A549 (cell line): Measurements from ENCODE around the gene OR1B1. TPM values are rescaled to one million over a fixed set of nuclear protein-coding genes. Genes with fewer than 3 reads are reported as not detected.
A peak's percentile ranks its signal among the peaks of the same experiment; 100 is the strongest.

Experiments
- ATAC-seq, 2 experiments: fragments of 200-7000 bp in 1 of 2; fragments of >200 bp in 1 of 2; cut with Nextera tagmentation in 1 of 2; cut with Tn5 transposase in 1 of 2; 3 replicates each; pipeline versions ENCODE4 v1.8.0 to v1.9.1; 2018 to 2020; ENCODE audit warnings: mild to moderate bottlenecking in 1 of 2, moderate library complexity in 1 of 2
- CTCF ChIA-PET: fragments of 300-600 bp; sonication (Branson Sonifier 250); formaldehyde crosslinking; extraction: SDS; loops from one replicate; lab custom pipeline; 2021; ENCODE audit warnings: antibody characterized with exemption, inconsistent platforms; lab: Yijun Ruan, JAX
- POLR2A ChIA-PET: fragments of 350-600 bp; formaldehyde crosslinking; extraction: SDS; loops from one replicate; lab custom pipeline; 2021; ENCODE audit warnings: antibody characterized with exemption, inconsistent platforms; lab: Yijun Ruan, JAX
- DNase-seq, 2 experiments: peaks; one replicate each; pipeline versions ENCODE4 v3.0.0 to v3.0.0-alpha.2; 2011 to 2016; ENCODE audit warnings: low read depth in 1 of 2, low spot score in 1 of 2
- FAIRE-seq: peaks from 2 replicates; lab custom pipeline; 2011; peaks lifted over from hg19 to GRCh38; lab: Jason Lieb, UNC
- H3K27ac ChIP-seq, 2 experiments: fragments of >200 bp; sonication (Bioruptor Twin); formaldehyde crosslinking; 3 replicates each; pipeline ENCODE4 v1.5.1; 2016 to 2017
- H3K4me1 ChIP-seq: fragments of >200 bp; sonication (Bioruptor Twin); formaldehyde crosslinking; 3 replicates; pipeline ENCODE4 v1.6.1; 2016
- H3K4me2 ChIP-seq: fragments of >200 bp; sonication (Bioruptor Twin); formaldehyde crosslinking; 3 replicates; pipeline ENCODE4 v1.6.1; 2016
- H3K4me3 ChIP-seq: fragments of >200 bp; sonication (Bioruptor Twin); formaldehyde crosslinking; 3 replicates; pipeline ENCODE4 v1.5.1; 2016
- H3K9me3 ChIP-seq: fragments of >200 bp; sonication (Bioruptor Twin); formaldehyde crosslinking; 3 replicates; pipeline ENCODE4 v1.6.1; 2016
- E2F6 ChIP-seq: IDR thresholded peaks from 2 replicates; pipeline ENCODE4 v1.6.1; 2012; ENCODE audit warnings: low read depth, borderline replicate concordance
- EP300 ChIP-seq, 2 experiments: fragments of >200 bp; sonication (Bioruptor Twin); formaldehyde crosslinking; IDR thresholded peaks; 2 replicates in 1 of 2; 3 replicates in 1 of 2; pipeline ENCODE4 v1.6.1; 2016 to 2017
- FOSB ChIP-seq: fragments of 250-450 bp; sonication (Bioruptor Pico); IDR thresholded peaks from 2 replicates; pipeline ENCODE4 v1.5.0; 2020; ENCODE audit warnings: mild to moderate bottlenecking, moderate library complexity
- HDAC2 ChIP-seq: fragments of 200-600 bp; sonication (generic); IDR thresholded peaks from 2 replicates; pipeline ENCODE4 v1.6.1; 2016
- JUN ChIP-seq, 2 experiments: fragments of >200 bp; sonication (Bioruptor Twin); formaldehyde crosslinking; IDR thresholded peaks; 2 replicates in 1 of 2; 3 replicates in 1 of 2; pipeline ENCODE4 v1.6.1; 2016 to 2017
- JUNB ChIP-seq: fragments of >200 bp; sonication (Bioruptor Twin); formaldehyde crosslinking; IDR thresholded peaks from 2 replicates; pipeline ENCODE4 v1.6.1; 2016
- KDM1A ChIP-seq: fragments of 200-600 bp; sonication (generic); IDR thresholded peaks from 2 replicates; pipeline ENCODE4 v1.6.1; 2016; ENCODE audit warnings: low read depth, mild to moderate bottlenecking
- MYC ChIP-seq: IDR thresholded peaks from 2 replicates; pipeline ENCODE4 v1.6.1; 2012; ENCODE audit warnings: mild to moderate bottlenecking, inconsistent platforms, low read length, improper control_type of control experiment, borderline replicate concordance
- POLR2AphosphoS2 ChIP-seq: conservative IDR thresholded peaks from 2 replicates; pipeline ENCODE4 v1.6.1; 2012; ENCODE audit warnings: low read length, improper control_type of control experiment, inconsistent platforms
- RNF2 ChIP-seq: fragments of 200-600 bp; sonication (generic); IDR thresholded peaks from 2 replicates; pipeline ENCODE4 v1.6.1; 2016; ENCODE audit warnings: low read depth, mild to moderate bottlenecking, antibody characterized with exemption, moderate library complexity, borderline replicate concordance
- SREBF2 ChIP-seq: fragments of 450-650 bp; IDR thresholded peaks from 2 replicates; pipeline ENCODE4 v1.6.1; 2014; ENCODE audit warnings: mild to moderate bottlenecking, moderate library complexity
- ZC3H11A ChIP-seq: fragments of 450-650 bp; IDR thresholded peaks from 2 replicates; pipeline ENCODE4 v1.6.1; 2014; ENCODE audit warnings: antibody characterized with exemption, mild to moderate bottlenecking
- WGBS: methylation state at CpG from one replicate; pipeline ENCODE4 v1.1.6; 2017; ENCODE audit errors: missing lambda C conversion rate; 5-methylcytosine and 5-hydroxymethylcytosine counted together
- polyA plus RNA-seq, 4 experiments: library from polyadenylated mRNA; depleted of rRNA in 3 of 4; stranded (reverse); fragments of >200 nt; fragmentation: RNase III in 1 of 4; extraction: RNeasy Plus Mini Kit Qiagen cat#74134 plus additional on column Dnase treatment in 1 of 4; gene quantifications; 2 replicates in 3 of 4; 3 replicates in 1 of 4; pipeline ENCODE4 v1.2.3, GENCODE V29; 2011 to 2017
- TF ChIP-seq, protein P1 (sequence below): fragments of >200 bp; sonication (Bioruptor Twin); formaldehyde crosslinking; IDR thresholded peaks from 3 replicates; pipeline ENCODE4 v1.6.1; 2016

OR1B1 gene
- polyA plus RNA-seq, 2 of the 4 experiments (the other 2 are of a cell fraction): not detected

- peak overlapping the region; percentile 63 to 75 for H3K27ac ChIP-seq
- peak overlapping the region; percentile 54 for H3K4me2 ChIP-seq
- TF ChIP-seq JUN (IDR thresholded peaks at IDR 0.05) (no peak), EP300 (IDR thresholded peaks at IDR 0.05) (no peak), E2F6 (no peak), KDM1A (no peak), ZC3H11A (no peak), FOSB (no peak), MYC (no peak), HDAC2 (no peak), RNF2 (no peak), SREBF2 (no peak), JUNB (no peak), POLR2AphosphoS2 (no peak)
- TF ChIP-seq, protein P1, sequence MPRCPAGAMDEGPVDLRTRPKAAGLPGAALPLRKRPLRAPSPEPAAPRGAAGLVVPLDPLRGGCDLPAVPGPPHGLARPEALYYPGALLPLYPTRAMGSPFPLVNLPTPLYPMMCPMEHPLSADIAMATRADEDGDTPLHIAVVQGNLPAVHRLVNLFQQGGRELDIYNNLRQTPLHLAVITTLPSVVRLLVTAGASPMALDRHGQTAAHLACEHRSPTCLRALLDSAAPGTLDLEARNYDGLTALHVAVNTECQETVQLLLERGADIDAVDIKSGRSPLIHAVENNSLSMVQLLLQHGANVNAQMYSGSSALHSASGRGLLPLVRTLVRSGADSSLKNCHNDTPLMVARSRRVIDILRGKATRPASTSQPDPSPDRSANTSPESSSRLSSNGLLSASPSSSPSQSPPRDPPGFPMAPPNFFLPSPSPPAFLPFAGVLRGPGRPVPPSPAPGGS: no peak
- FAIRE-seq: no peak
- ATAC-seq: peak in 1 of 2 experiments; percentile 27; a peak in 1 of 6 replicates
- 75% methylated on average over 5 of the region's 5 CpGs for WGBS
- H3K9me3 ChIP-seq: no peaks in the 10 kb centered on the region
- POLR2A ChIA-PET: no interaction called here
- H3K4me3 ChIP-seq: no peak overlapping the region
- peak in 1 of 2 experiments; percentile 2 for DNase-seq
- CTCF ChIA-PET: no interaction called here
- H3K4me1 ChIP-seq: peaks cover 17% of the 10 kb centered on the region; the same call in 2 of the 3 replicates
Measured at GRCh38 chr9:122579874-122580273, 77.6 kb downstream of the OR1B1 start.

Other genes with a start within 250 kb of the OR1B1 start
- not detected in 2 replicates for gene OR1J1, start 179.7 kb downstream of the OR1B1 start, polyA plus RNA-seq (2011; rRNA removed)
- gene OR1J1, start 179.7 kb downstream of the OR1B1 start, polyA plus RNA-seq (2017; fragmentation: RNase III; extraction: RNeasy Plus Mini Kit Qiagen cat#74134 plus additional on column Dnase treatment): not detected in 3 replicates
- 0.17 and 0.21 TPM in 2 replicates for gene OR1J2, start 146.8 kb downstream of the OR1B1 start, polyA plus RNA-seq (2011; rRNA removed)
- 0.09 to 0.21 TPM in 2 of 3 replicates, not detected in the other for gene OR1J2, start 146.8 kb downstream of the OR1B1 start, polyA plus RNA-seq (2017; fragmentation: RNase III; extraction: RNeasy Plus Mini Kit Qiagen cat#74134 plus additional on column Dnase treatment)
- gene OR1J4, start 138.5 kb downstream of the OR1B1 start, polyA plus RNA-seq (2011; rRNA removed): 0.23 and 0.30 TPM in 2 replicates
- 0.17 TPM in 1 of 3 replicates, not detected in the others for gene OR1J4, start 138.5 kb downstream of the OR1B1 start, polyA plus RNA-seq (2017; fragmentation: RNase III; extraction: RNeasy Plus Mini Kit Qiagen cat#74134 plus additional on column Dnase treatment)
- gene OR1N1, start 130.3 kb downstream of the OR1B1 start, polyA plus RNA-seq (2011; rRNA removed): not detected in 2 replicates
- gene OR1N1, start 130.3 kb downstream of the OR1B1 start, polyA plus RNA-seq (2017; fragmentation: RNase III; extraction: RNeasy Plus Mini Kit Qiagen cat#74134 plus additional on column Dnase treatment): not detected in 3 replicates
- gene OR1N2, start 104.5 kb downstream of the OR1B1 start, polyA plus RNA-seq (2011; rRNA removed): not detected in 2 replicates
- gene OR1N2, start 104.5 kb downstream of the OR1B1 start, polyA plus RNA-seq (2017; fragmentation: RNase III; extraction: RNeasy Plus Mini Kit Qiagen cat#74134 plus additional on column Dnase treatment): not detected in 3 replicates
- 0.05 TPM in 2 replicates for gene OR1L8, start 74.2 kb downstream of the OR1B1 start, polyA plus RNA-seq (2011; rRNA removed)
- gene OR1L8, start 74.2 kb downstream of the OR1B1 start, polyA plus RNA-seq (2017; fragmentation: RNase III; extraction: RNeasy Plus Mini Kit Qiagen cat#74134 plus additional on column Dnase treatment): not detected in 3 replicates
- 0.28 and 0.50 TPM in 2 replicates for gene OR1Q1, start 42.9 kb downstream of the OR1B1 start, polyA plus RNA-seq (2011; rRNA removed)
- gene OR1Q1, start 42.9 kb downstream of the OR1B1 start, polyA plus RNA-seq (2017; fragmentation: RNase III; extraction: RNeasy Plus Mini Kit Qiagen cat#74134 plus additional on column Dnase treatment): 0.10 to 0.11 TPM in 2 of 3 replicates, not detected in the other
- not detected in 2 replicates for gene OR1L1, start 4.1 kb upstream of the OR1B1 start, polyA plus RNA-seq (2011; rRNA removed)
- gene OR1L1, start 4.1 kb upstream of the OR1B1 start, polyA plus RNA-seq (2017; fragmentation: RNase III; extraction: RNeasy Plus Mini Kit Qiagen cat#74134 plus additional on column Dnase treatment): not detected in 3 replicates
- not detected in 2 replicates for gene OR1L3, start 17.5 kb upstream of the OR1B1 start, polyA plus RNA-seq (2011; rRNA removed)
- gene OR1L3, start 17.5 kb upstream of the OR1B1 start, polyA plus RNA-seq (2017; fragmentation: RNase III; extraction: RNeasy Plus Mini Kit Qiagen cat#74134 plus additional on column Dnase treatment): not detected in 3 replicates
- gene OR1L4, start 66.4 kb upstream of the OR1B1 start, polyA plus RNA-seq (2011; rRNA removed): not detected in 2 replicates
- not detected in 3 replicates for gene OR1L4, start 66.4 kb upstream of the OR1B1 start, polyA plus RNA-seq (2017; fragmentation: RNase III; extraction: RNeasy Plus Mini Kit Qiagen cat#74134 plus additional on column Dnase treatment)
- not detected in 2 replicates for gene OR1L6, start 84.7 kb upstream of the OR1B1 start, polyA plus RNA-seq (2011; rRNA removed)
- gene OR1L6, start 84.7 kb upstream of the OR1B1 start, polyA plus RNA-seq (2017; fragmentation: RNase III; extraction: RNeasy Plus Mini Kit Qiagen cat#74134 plus additional on column Dnase treatment): not detected in 3 replicates
- gene OR5C1, start 131.3 kb upstream of the OR1B1 start, polyA plus RNA-seq (2011; rRNA removed): not detected in 2 replicates
- not detected in 3 replicates for gene OR5C1, start 131.3 kb upstream of the OR1B1 start, polyA plus RNA-seq (2017; fragmentation: RNase III; extraction: RNeasy Plus Mini Kit Qiagen cat#74134 plus additional on column Dnase treatment)
- gene OR1K1, start 142.5 kb upstream of the OR1B1 start, polyA plus RNA-seq (2011; rRNA removed): not detected in 2 replicates
- not detected in 3 replicates for gene OR1K1, start 142.5 kb upstream of the OR1B1 start, polyA plus RNA-seq (2017; fragmentation: RNase III; extraction: RNeasy Plus Mini Kit Qiagen cat#74134 plus additional on column Dnase treatment)
- gene PDCL, start 171.0 kb upstream of the OR1B1 start, polyA plus RNA-seq (2011; rRNA removed): 14.2 and 18.8 TPM in 2 replicates
- gene PDCL, start 171.0 kb upstream of the OR1B1 start, polyA plus RNA-seq (2017; fragmentation: RNase III; extraction: RNeasy Plus Mini Kit Qiagen cat#74134 plus additional on column Dnase treatment): 21.1 to 28.1 TPM (median 25.8 TPM) in 3 replicates
- 42.5 and 43.6 TPM in 2 replicates for gene RC3H2, start 247.7 kb upstream of the OR1B1 start, polyA plus RNA-seq (2011; rRNA removed)
- 15.1 to 16.1 TPM (median 15.7 TPM) in 3 replicates for gene RC3H2, start 247.7 kb upstream of the OR1B1 start, polyA plus RNA-seq (2017; fragmentation: RNase III; extraction: RNeasy Plus Mini Kit Qiagen cat#74134 plus additional on column Dnase treatment)